Ammon's horn (tissue), 1 donor: ENCODE data around the gene RAB44.
"Not testable (repeated sequence)": the region's sequence is repeated elsewhere in the genome, so short reads cannot be mapped to it uniquely, and the experiment has no call there.

Experiments
- DNase-seq: peaks from one replicate; pipeline ENCODE4 v3.0.0-alpha.2; 2016; ENCODE audit warnings: low spot score

RAB44 gene, protein sequence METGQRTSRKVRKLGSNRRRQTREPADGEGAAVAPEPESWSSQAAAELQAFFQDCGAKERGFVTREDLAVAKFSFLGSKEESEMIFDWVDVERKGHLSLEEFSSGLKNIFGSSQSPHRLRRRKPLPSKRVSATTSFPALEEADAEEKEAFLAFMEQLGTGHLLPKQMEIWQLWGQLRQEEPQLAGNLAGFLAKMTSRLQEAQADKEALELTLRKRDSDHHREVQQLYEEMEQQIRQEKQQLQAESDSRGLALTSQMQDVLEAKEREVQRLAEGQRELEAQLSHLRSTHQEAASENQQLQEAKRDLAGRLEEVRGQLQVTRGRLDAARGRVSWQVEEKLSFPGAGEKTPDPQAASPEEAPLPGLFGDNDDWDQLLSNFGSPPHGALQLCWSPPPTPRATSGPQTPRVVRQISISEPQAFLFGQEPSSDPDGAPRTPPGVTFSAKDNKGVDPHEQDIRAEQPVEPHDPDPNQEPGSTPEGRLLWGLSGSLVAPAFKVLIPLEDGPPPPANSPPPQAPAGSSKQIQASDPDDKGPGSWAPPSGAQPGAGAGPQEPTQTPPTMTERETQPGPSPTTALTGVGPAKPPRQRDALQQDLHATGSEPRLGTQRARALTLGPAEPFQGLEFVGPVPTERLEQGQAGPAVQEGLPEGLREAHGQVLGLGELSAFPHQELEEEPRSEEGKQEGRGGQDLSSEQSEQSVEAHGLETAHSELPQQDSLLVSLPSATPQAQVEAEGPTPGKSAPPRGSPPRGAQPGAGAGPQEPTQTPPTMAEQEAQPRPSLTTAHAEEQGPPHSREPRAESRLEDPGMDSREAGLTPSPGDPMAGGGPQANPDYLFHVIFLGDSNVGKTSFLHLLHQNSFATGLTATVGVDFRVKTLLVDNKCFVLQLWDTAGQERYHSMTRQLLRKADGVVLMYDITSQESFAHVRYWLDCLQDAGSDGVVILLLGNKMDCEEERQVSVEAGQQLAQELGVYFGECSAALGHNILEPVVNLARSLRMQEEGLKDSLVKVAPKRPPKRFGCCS

GRCh38 chr6:36697481-36697903 is at the start of gene RAB44:
Gene RAB44 (plus strand): TSS chr6:36697826. CDS start chr6:36704236, 6,410 bp downstream.
- DNase-seq: no peak

DNA sequence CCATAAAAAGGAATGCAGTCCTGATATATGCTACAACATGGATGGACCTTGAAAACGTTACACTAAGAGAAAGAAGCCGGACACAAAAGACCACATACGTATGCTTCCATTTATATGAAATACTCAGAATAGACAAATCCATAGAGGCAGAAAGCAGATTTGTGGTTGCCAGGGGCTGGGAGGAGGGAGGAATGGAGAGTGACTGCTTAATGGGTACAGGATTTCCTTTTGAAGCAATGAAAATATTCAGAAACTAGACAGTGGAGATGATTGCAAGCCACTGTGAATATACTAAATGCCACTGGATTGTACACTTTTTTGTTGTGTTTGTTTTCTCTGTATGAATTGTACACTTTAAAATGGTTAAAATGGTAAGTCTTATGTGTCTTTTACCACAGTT is 48.5 kb upstream of the RAB44 start:
- DNase-seq: no peak

DNA sequence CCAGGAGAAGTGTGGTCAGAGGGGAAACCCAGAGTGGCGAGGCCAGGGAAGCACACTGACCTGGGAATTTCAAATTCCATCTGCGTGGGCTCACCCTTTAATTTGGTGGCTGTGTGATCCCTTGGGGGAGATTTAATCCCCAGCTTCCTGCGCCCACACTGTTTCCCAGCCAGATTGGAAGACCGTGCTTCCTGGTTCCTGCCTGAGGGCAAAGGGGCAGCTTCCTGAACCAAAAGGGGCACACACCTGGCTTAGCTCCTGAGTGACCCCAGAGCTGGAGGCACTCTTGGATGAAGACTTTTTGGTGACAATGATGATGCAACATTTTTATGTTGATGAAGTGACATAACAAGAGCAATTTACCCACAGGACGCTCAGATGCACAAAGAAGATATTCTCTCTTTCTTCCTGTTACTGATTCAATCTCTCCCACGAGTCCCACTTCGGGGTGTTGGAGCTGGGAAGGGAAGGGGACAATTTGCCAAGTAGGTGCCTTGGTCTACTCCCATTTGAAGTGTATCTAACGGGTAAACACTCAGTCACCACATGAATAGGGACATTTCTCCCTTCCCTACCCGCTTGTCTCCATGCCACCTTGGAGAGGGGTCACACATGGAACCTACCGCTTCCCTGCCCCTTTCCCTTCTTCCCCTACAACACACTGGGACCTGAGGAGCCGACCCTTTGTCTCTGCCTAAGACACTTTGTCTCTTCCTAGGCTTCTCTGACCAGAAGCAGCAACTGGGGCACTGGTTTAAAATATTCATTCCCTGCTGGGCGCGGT is 47.7 kb upstream of the RAB44 start:
- no peak for DNase-seq

GRCh38 chr6:36650848-36651478 is 46.7 kb upstream of the RAB44 start:
- peak; percentile 61 for DNase-seq

- DNase-seq: no peak
These were observed 45.8 kb upstream of the RAB44 start for GRCh38 chr6:36651659-36652379.

GRCh38 chr6:36654469-36654868 is 43.2 kb upstream of the RAB44 start:
- not testable (repeated sequence) for DNase-seq

DNA sequence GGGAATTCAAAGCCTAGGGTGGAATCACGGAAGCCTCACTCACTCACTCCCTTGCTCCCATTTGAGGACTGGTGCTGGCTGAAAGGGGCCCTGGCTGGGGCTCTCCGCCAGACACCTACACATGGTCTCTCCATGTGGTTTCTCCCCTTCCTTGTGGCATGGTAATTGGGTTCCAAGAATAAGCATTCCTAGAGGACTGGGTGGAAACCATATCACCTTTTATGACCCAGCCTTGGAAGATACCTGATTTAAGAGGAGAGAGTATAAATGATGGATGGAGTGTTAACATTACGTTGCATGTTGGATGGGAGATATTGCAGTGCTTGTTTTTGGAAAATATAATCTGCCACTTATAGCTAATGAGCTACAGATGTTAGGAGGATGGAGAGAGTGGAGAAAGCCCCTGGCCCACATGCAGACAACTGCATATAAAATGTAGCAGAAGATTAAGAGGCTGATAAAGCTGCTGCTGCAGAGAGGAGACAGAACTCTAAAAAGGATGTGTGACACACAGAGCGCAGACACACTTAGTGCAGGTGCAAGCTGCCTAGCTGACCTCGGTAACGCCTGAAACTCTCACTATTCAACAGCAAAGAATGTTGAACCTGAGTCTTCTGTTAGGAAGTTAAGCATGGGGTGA is 42.4 kb upstream of the RAB44 start:
- no peak for DNase-seq

DNA sequence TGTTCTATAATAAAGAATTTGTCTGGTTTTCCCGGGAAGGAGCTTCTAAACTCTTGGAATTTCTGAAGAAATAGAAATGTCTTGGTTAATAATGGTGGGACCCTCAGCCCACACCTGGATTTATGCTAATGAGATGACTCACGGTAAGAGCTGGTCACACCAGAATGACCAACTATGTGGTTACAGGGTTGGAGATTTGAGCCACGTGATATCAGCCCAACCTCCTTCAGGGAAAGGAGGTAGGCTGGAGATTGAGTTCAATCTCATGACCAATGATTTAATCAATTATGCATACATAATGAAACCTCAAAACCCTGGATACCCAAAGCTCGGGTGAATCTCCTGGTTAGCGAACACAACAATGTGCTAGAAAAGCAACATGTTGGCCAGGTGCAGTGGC is 41.2 kb upstream of the RAB44 start:
- DNase-seq: no peak

DNA sequence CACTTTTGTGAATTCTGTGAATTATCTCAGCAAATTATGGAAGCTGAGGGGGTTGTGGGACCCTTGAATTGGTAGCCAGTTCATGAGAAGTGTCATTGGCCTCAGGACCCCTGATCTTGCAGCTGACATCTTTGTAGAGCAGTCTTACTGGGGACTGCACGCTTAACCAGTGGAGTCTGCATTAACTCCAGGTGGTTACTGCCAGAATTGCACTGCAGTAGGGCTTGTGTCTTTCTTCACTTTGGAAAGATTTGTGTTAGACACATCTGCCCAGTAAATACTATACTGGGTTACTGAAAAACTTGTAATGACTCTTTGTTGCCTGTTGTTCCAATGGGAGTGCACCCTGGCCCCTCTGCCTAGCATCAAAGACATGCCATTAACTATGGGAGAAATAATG is 40.4 kb upstream of the RAB44 start:
- no peak for DNase-seq

DNA sequence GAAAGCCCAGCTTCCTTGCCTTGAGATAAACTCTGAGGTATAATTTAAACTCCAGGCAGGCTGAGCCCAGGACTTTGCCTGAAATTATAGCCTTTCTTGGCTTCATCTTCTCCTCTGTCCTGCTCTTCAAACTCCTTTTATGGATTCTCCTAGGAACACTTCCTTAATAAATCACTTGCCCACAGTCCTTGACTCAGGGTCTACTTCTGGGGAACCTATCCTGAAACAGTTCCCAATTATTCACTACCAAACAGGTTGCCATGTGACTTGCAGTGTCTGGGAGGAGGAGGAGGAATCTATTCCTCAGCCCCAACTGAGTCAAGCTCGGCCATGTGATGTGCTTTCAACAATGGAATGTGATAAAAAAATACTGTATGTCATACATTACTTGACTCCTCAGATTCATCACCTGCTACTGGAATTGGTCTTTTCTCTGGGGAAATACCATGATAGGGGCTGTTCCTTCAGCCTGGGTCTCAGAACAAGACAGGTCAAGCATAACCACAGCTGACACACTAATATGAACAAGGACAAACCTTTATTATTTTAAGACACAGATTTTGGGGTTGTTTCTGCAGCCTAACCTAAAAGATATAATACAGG is 39.6 kb upstream of the RAB44 start:
- no peak for DNase-seq

- DNase-seq: no peak
These were observed 38.4 kb upstream of the RAB44 start for GRCh38 chr6:36659271-36659670.

DNA sequence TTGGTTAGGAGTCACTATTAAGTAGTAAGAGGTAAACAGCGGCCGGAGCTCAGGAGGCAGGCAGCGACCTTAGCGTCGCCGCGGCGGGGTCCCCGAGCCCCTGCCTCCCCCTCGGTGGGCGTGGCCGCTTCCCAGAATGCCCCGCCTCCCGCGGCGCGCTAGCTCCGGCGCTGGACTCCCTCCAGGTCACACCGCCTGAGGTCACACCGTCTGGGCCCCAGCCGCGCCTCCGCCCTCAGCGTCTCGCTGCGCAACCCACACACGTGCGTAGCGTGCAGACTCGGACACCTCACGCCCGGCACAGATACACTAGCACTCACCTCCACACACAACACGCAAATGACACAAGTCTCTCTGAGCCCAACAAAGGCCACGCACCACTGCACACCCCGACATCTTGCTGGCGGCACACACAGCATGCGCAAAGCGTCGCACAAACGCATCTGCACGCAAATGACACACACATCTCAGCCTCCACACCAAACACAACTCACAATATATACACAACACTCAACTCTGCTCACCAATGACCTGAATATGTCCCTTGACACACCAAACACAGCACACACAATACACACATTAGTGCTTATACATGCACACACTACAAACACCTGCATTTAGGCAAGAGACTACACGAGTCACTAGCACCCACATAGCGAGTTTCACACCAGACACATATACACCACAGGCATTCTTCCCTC is 36.7 kb upstream of the RAB44 start:
- no peak for DNase-seq

DNA sequence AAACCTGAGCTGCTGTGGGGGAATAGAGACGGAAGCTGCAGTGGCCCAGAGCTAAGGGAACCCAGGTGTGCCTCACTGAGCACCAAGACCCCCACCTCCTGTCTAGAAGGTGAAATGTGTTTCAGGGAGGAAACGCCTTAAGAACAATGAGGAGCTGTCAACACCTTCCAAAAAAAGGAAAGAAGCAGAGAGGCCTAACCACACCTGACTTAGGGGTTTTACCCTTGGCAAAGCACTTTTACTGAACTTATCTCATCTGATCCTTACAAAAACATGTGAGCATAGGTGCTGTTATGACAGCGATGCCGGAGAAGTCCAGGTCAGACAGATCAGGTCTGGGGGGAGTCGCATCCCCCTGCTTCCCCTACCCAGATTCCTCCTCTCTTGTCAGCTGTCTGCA is 35.2 kb upstream of the RAB44 start:
- DNase-seq: no peak

DNA sequence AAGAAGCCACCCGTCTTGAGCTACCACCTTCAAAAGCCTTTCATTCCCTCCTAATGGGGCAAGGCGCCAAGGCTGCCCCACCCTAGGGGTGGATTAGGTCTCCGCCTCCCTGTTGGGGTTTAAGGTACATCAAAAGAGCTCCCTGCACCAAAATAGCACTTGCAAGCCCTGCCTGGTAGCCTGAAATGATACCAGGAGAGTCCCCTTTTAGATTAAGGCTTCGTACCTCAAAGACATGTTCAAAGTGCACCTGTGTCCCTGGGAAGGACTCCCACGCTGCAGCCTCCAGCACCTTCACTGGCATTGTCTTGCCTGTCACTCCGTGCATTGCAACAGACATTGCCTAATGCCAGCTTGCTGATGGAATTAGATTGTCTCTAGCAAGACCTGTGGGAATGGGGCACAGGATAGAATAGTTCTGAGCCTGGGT is 34.8 kb upstream of the RAB44 start:
- no peak for DNase-seq

DNA sequence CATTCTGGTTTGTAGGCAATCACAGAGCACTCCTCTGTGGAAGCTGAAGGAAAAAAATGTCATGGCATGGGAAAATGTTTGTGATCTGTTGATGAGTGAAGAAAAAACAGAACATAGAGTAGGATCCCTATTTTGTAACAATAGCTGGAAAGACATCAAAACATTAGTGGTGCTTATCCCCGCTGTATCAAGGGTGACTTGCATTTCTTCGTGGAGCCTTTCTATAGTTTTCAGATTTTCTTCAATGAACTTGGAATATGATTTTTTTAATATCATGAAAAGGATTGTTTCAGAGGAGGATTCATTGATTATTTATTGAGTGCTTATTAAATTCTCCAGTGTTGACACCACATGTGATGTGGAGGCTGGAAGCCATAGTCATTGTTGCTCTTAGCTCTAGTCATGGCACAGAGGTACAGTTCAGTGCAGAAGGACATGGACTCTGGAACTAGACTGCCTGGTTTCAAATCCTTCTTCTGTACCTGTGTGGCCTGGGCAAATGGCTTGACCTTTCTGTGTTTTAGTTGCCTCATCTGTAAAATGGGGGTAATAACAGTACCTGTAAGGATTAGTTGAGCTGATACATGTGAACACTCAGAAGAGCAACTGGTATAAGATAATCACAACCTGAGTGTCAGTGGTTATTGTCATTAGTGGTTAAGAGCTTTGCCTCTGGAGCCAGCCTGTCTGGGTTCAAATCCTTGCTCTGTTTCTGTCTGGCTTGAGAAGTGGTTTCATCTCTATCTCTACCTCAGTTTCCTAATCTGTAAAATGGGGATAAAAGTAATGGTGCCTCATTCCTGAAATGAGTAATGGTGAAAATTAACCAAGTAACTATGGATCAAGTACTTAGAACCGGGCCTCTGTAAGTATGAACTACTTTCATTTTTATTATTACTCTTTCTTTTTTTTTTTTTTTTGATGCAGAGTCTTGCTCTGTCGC is 33.9 kb upstream of the RAB44 start:
- DNase-seq: no peak

- no peak for DNase-seq
These were observed 32.4 kb upstream of the RAB44 start for GRCh38 chr6:36665180-36665579.

GRCh38 chr6:36666287-36666686 is 31.3 kb upstream of the RAB44 start:
- DNase-seq: no peak
